HepG2 (cell line): ENCODE measurements around the gene FAM3A. TPM values are rescaled to one million over a fixed set of nuclear protein-coding genes. Genes with fewer than 3 reads are reported as not detected.

ENCODE experiments used
- ATAC-seq: fragments of 200-7000 bp; cut with Tn5 transposase; 3 replicates; pipeline ENCODE4 v1.9.1; 2020; ENCODE audit warnings: mild to moderate bottlenecking, moderate library complexity
- BruUV-seq: library from RNA; stranded (reverse); fragments of 400-500 nt; replicated peaks from 2 replicates; lab custom pipeline; 2021; lab: Mats Ljungman, UMichigan
- CTCF ChIA-PET: fragments of 300-600 bp; formaldehyde crosslinking; extraction: SDS; loops from one replicate; lab custom pipeline; 2021; ENCODE audit warnings: low total read pairs, inconsistent platforms, low intra/inter-chr PET ratio; lab: Yijun Ruan, JAX
- POLR2A ChIA-PET: fragments of 350-600 bp; sonication (Branson Sonifier 250); formaldehyde crosslinking; loops from one replicate; lab custom pipeline; 2020; ENCODE audit warnings: antibody characterized with exemption, inconsistent platforms; lab: Yijun Ruan, JAX
- DNase-seq: peaks from one replicate; pipeline ENCODE4 v3.0.0-alpha.2; 2015; ENCODE audit warnings: low spot score
- FAIRE-seq: peaks from 3 replicates; lab custom pipeline; 2011; peaks lifted over from hg19 to GRCh38; lab: Jason Lieb, UNC
- H2AFZ ChIP-seq: one replicate; pipeline ENCODE4 v1.6.1; 2011; ENCODE audit warnings: low read length, inconsistent platforms
- H3K27ac ChIP-seq: fragments of 300-600 bp; 3 replicates; pipeline ENCODE4 v1.8.0; 2011; ENCODE audit warnings: mixed run types, mild to moderate bottlenecking, mixed read lengths, low read length, inconsistent platforms; ENCODE audit not compliant: insufficient read depth; ENCODE audit errors: extremely low read length
- H3K27me3 ChIP-seq, 2 experiments: fragments of 200-600 bp in 1 of 2; 2 replicates in 1 of 2; 3 replicates in 1 of 2; pipeline versions ENCODE4 v1.6.0 to v1.8.0; 2011; ENCODE audit warnings: low read length in 2 of 2, mild to moderate bottlenecking in 2 of 2, moderate library complexity in 2 of 2, inconsistent platforms in 1 of 2; ENCODE audit not compliant: insufficient read depth in 2 of 2, control insufficient read depth in 1 of 2
- H3K36me3 ChIP-seq, 2 experiments: fragments of 200-600 bp in 1 of 2; replicated peaks in 1 of 2; 2 replicates in 1 of 2; 3 replicates in 1 of 2; pipeline versions ENCODE4 v1.5.1 to v1.8.0; 2011; ENCODE audit warnings: low read length in 2 of 2, inconsistent platforms in 1 of 2; ENCODE audit not compliant: insufficient read depth in 2 of 2, control insufficient read depth in 1 of 2
- H3K4me1 ChIP-seq: 2 replicates; pipeline ENCODE4 v1.5.1; 2012; ENCODE audit warnings: low read length, inconsistent platforms; ENCODE audit not compliant: insufficient read depth
- H3K4me2 ChIP-seq: 2 replicates; pipeline ENCODE4 v1.6.0; 2011; ENCODE audit warnings: low read depth, low read length, inconsistent platforms
- H3K4me3 ChIP-seq, 3 experiments: fragments of 200-600 bp in 1 of 3; sonication (generic), shearing (Covaris generic) in 1 of 3; replicated peaks in 1 of 3; 2 replicates each; pipeline ENCODE4 v1.5.1; 2011 to 2016; ENCODE audit warnings: low read length in 3 of 3, inconsistent platforms in 2 of 3, low read depth in 2 of 3, mild to moderate bottlenecking in 2 of 3, control low read depth in 1 of 3, mixed read lengths in 1 of 3; ENCODE audit not compliant: insufficient read depth in 1 of 3
- H3K79me2 ChIP-seq: one replicate; pipeline ENCODE4 v1.6.1; 2011; ENCODE audit warnings: low read length, inconsistent platforms; ENCODE audit not compliant: insufficient read depth
- H3K9ac ChIP-seq: 2 replicates; pipeline ENCODE4 v1.6.0; 2011; ENCODE audit warnings: mild to moderate bottlenecking, low read depth, low read length, inconsistent platforms; ENCODE audit not compliant: insufficient read depth
- H3K9me3 ChIP-seq: 2 replicates; pipeline ENCODE4 v1.5.1; 2012; ENCODE audit warnings: mild to moderate bottlenecking, low read length
- H4K20me1 ChIP-seq: 2 replicates; pipeline ENCODE4 v1.6.0; 2011; ENCODE audit warnings: inconsistent platforms, mild to moderate bottlenecking, low read length, moderate library complexity; ENCODE audit not compliant: insufficient read depth
- AHR ChIP-seq: IDR thresholded peaks from 2 replicates; pipeline ENCODE4 v1.6.1; 2018; ENCODE audit warnings: missing genetic modification reagents, missing compliant biosample characterization
- CBX1 ChIP-seq: IDR thresholded peaks from one replicate; pipeline ENCODE4 v1.6.1; 2016; ENCODE audit warnings: antibody characterized with exemption, low read depth
- NR3C1 ChIP-seq: sonication (generic); formaldehyde crosslinking; IDR thresholded peaks from 2 replicates; pipeline ENCODE4 v1.4.0; 2020; ENCODE audit warnings: missing genetic modification reagents
- SKI ChIP-seq: fragments of 450-650 bp; IDR thresholded peaks from one replicate; pipeline ENCODE4 v1.6.1; 2018; ENCODE audit warnings: mild to moderate bottlenecking; ENCODE audit not compliant: partially characterized antibody
- SPEN ChIP-seq: sonication (generic); formaldehyde crosslinking; IDR thresholded peaks from 2 replicates; pipeline ENCODE4 v1.5.1; 2020; ENCODE audit warnings: low read depth, mild to moderate bottlenecking, missing genetic modification reagents
- U2AF2 ChIP-seq: fragments of 200-400 bp; formaldehyde crosslinking; IDR thresholded peaks from 2 replicates; pipeline ENCODE4 v1.6.1; 2017; ENCODE audit warnings: low read depth, mild to moderate bottlenecking, low read length
- ZMYM3 ChIP-seq: sonication (generic); formaldehyde crosslinking; IDR thresholded peaks from 2 replicates; pipeline ENCODE4 v1.5.1; 2020; ENCODE audit warnings: mild to moderate bottlenecking, missing genetic modification reagents
- ZNF337 ChIP-seq: sonication (generic); formaldehyde crosslinking; IDR thresholded peaks from 2 replicates; pipeline ENCODE4 v1.5.1; 2020; ENCODE audit warnings: missing genetic modification reagents, low read depth, mild to moderate bottlenecking, borderline replicate concordance
- ZNF556 ChIP-seq: sonication (generic); formaldehyde crosslinking; IDR thresholded peaks from 2 replicates; pipeline ENCODE4 v1.4.0; 2020; ENCODE audit warnings: mild to moderate bottlenecking, missing genetic modification reagents, borderline replicate concordance
- ZNF567 ChIP-seq: sonication (generic); formaldehyde crosslinking; IDR thresholded peaks from 2 replicates; pipeline ENCODE4 v1.8.1; 2023; ENCODE audit warnings: mild to moderate bottlenecking, missing genetic modification reagents, borderline replicate concordance
- WGBS: methylation state at CpG from one replicate; pipeline ENCODE4 v1.1.6; 2017; ENCODE audit warnings: low lambda C conversion rate; 5-methylcytosine and 5-hydroxymethylcytosine counted together
- in situ Hi-C: cut with HindIII; loops from 2 replicates; pipeline ENCODE4 v1.10.0; 2017; ENCODE audit warnings: low pct_unique_long_range_greater_than_20kb; ENCODE audit not compliant: extremely low pct_ligation_motif_present
- intact Hi-C: fragments of 100-400 bp; cut with micrococcal nuclease; formaldehyde crosslinking; loops from one replicate; pipeline ENCODE4 v1.10.0; 2022; ENCODE audit not compliant: unreplicated experiment
- polyA plus RNA-seq, 8 experiments: library from polyadenylated mRNA; depleted of rRNA in 3 of 8; stranded (reverse) in 7 of 8; unstranded in 1 of 8; fragments of >200 nt; fragmentation: Illumina TruSeq in 4 of 8; extraction: Trizol in 4 of 8; gene quantifications; 2 replicates each; pipeline versions ENCODE4 v1.2.1 to v1.2.3, GENCODE V29; 2011 to 2016; ENCODE audit warnings: low read depth in 4 of 8, missing spikeins in 1 of 8, mixed read lengths in 1 of 8; ENCODE audit not compliant: insufficient read depth in 1 of 8
- total RNA-seq, 5 experiments: library from RNA; depleted of rRNA; stranded (reverse); fragments of >200 nt; fragmentation: Illumina TruSeq; extraction: Trizol; gene quantifications; 2 replicates each; pipeline ENCODE4 v1.2.3, GENCODE V29; 2016; ENCODE audit warnings: low read depth in 1 of 5
- TF ChIP-seq, protein P1 (sequence below): sonication (generic); formaldehyde crosslinking; IDR thresholded peaks from 2 replicates; pipeline ENCODE4 v1.8.1; 2023; ENCODE audit warnings: mild to moderate bottlenecking, inconsistent platforms, moderate library complexity, missing genetic modification reagents, borderline replicate concordance

The FAM3A gene
- total and polyA plus RNA-seq, 2 of the 13 experiments (the other 11 are each of a cell fraction or from before 2014, with no cell fraction given): 11.2 to 22.7 TPM

DNA sequence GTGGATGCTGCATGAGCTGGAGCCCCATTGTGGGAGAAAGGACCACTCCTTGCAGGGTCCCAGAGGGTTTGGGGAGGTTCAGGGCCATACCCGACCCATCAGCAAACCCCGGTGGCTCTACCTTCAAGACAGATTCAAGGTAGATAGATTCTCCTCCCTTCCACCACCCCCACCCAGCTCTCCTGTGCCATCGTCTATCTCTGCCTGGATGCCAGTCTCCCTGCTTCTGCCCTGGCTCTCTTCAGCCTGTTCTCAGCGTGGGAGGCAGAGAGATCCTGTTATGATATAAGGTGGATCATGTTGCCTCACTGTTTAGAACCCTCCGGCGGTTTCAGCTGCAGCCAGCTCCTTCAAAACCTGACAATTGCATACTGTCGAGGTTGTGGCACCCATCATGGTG lies 42.3 kb downstream of the FAM3A start (continued):
- TF ChIP-seq U2AF2 (no peak), AHR (CRISPR knock-in tag) (no peak), ZNF567 (CRISPR knock-in tag) (no peak), SKI (no peak), CBX1 (no peak), SPEN (no peak)
- TF ChIP-seq, all 625 proteins: peak for 0

DNA sequence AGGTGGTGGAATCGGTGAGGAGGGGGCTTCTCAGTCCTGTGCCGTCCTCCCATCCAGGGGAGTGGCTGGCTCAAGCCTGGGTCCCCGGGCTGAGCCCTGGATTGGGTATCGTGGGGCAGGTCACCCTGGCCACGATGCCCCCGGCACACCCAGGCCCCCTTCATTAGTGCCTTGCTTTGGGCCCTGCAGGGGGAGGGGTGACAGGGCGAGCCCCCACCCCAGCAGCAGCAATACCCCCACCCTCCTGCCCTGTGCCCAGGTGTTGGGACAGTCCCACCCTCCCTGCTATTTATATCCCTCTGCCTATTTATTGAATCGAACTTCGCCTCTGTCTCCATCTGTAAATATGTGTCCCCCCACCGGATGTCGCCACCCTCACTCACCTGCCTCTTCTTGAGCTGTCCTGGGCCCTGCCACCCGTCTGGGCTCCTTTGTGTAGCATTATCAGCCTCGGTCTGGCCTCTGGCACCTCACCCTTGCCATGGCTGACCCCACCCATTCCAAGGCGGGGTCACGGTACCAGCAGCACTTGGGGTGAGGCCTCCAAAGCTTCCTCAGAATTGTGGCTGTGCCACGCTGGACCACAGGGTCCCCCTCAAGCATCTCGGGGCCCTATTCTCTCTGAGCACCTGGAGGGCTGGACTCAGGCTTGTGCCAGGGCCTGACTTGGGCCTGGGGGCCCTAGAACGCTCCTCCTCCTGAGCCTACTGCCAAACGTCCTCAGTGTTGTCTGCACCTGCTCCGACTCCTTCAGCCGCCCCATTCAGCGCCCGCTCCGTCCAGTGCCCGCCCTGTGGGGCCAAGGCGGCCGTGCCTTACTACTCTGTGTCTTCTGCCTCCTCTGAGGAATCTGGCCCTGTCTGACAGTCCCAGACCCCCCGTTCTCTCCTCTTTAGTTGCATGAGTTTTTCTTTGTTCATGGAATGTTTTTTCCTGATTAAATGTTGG lies 43.1 kb downstream of the FAM3A start:
- in situ Hi-C loops: no loop called here
- TF ChIP-seq, protein P1, sequence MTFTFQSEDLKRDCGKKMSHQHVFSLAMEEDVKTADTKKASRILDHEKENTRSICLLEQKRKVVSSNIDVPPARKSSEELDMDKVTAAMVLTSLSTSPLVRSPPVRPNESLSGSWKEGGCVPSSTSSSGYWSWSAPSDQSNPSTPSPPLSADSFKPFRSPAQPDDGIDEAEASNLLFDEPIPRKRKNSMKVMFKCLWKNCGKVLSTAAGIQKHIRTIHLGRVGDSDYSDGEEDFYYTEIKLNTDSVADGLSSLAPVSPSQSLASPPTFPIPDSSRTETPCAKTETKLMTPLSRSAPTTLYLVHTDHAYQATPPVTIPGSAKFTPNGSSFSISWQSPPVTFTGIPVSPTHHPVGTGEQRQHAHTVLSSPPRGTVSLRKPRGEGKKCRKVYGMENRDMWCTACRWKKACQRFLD (CRISPR knock-in tag): no peak
- TF ChIP-seq ZNF556 (CRISPR knock-in tag): no peak
- no peak for TF ChIP-seq ZMYM3
- TF ChIP-seq ZNF337 (CRISPR knock-in tag): no peak
- no peak for TF ChIP-seq NR3C1 (CRISPR knock-in tag)
- TF ChIP-seq, all 625 proteins: peak for 0
- Histone ChIP-seq H3K9ac (no peak overlapping the region), H3K79me2 (no peaks in the 10 kb centered on the region), H3K4me3 (no peak overlapping the region), H3K9me3 (no peaks in the 10 kb centered on the region), H2AFZ (no peak overlapping the region), H3K27me3 (no peaks in the 10 kb centered on the region), H4K20me1 (no peaks in the 10 kb centered on the region), H3K4me2 (no peak overlapping the region), H3K27ac (no peak overlapping the region), H3K4me1 (peaks cover 16% of the 10 kb centered on the region), H3K36me3 (peaks cover 2 to 4% of the 10 kb centered on the region in 2 experiments; a peak in 1 of 5 replicates)
- DNase-seq (no peak), FAIRE-seq (no peak), ATAC-seq (no peak)
- intact Hi-C loops: no loop called here
- 98% methylated on average over 18 of the region's 28 CpGs for WGBS
- no TSS peak for BruUV-seq
- ChIA-PET POLR2A (interaction anchor here (1.3 kb wide), 1 partner anchor 17 kb away, joined by 3 read pairs; the partner anchor contains the start of gene SLC10A3), CTCF (no interaction called here)
